MM.1S (cell line): ENCODE results near the gene WDR82.

ENCODE experiments used
- EZH2 ChIP-seq: fragments of 300-600 bp; sonication (generic); optimal IDR thresholded peaks from 2 replicates; pipeline ENCODE3; 2017; ENCODE audit warnings: low read depth, mild to moderate bottlenecking, antibody characterized with exemption, low read length, mixed read lengths
- EZH2phosphoT487 ChIP-seq: fragments of 300-600 bp; sonication (generic); IDR thresholded peaks from 2 replicates; pipeline ENCODE4 v1.6.1; 2018; ENCODE audit warnings: antibody characterized with exemption, low read length
- TF ChIP-seq, protein P1 (sequence below): fragments of 300-600 bp; sonication (generic); IDR thresholded peaks from 2 replicates; pipeline ENCODE4 v1.5.1; 2016; ENCODE audit warnings: antibody characterized with exemption, low read length, mixed read lengths

GRCh38 chr3:52234516-52235447 lies 43.7 kb downstream of the WDR82 start:
- TF ChIP-seq, protein P1, sequence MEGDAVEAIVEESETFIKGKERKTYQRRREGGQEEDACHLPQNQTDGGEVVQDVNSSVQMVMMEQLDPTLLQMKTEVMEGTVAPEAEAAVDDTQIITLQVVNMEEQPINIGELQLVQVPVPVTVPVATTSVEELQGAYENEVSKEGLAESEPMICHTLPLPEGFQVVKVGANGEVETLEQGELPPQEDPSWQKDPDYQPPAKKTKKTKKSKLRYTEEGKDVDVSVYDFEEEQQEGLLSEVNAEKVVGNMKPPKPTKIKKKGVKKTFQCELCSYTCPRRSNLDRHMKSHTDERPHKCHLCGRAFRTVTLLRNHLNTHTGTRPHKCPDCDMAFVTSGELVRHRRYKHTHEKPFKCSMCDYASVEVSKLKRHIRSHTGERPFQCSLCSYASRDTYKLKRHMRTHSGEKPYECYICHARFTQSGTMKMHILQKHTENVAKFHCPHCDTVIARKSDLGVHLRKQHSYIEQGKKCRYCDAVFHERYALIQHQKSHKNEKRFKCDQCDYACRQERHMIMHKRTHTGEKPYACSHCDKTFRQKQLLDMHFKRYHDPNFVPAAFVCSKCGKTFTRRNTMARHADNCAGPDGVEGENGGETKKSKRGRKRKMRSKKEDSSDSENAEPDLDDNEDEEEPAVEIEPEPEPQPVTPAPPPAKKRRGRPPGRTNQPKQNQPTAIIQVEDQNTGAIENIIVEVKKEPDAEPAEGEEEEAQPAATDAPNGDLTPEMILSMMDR: no peak
- TF ChIP-seq EZH2 (no peak), EZH2phosphoT487 (no peak)
